AG20443 (cell line): ENCODE measurements around the gene CFL1.

Experiments used
- DNase-seq: peaks from one replicate; pipeline ENCODE4 v3.0.0; 2012; ENCODE audit warnings: low spot score, mixed read lengths

CFL1 gene

DNA sequence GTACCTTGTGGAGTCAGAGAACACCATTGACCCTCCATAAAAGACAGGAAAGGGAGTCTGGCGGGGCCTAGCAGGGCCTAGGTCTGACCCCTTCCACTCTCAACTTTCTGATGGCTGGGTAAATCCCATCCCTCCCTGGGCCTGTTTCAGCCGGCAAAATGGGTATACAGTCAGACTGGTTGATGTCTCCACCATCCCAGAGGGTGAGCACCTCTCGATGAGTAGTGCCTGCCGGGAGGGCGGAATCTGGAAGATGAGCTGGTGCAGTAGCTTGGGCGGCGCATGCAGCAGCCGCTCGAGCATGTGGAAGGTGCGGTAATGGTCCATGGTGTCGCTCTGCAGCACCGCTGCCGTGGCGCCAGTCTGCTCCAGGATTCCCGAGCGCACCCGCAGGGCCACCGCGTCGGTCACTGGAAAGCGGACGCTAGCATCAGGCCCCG lies 29.8 kb upstream of the CFL1 start:
- peak; percentile 41 for DNase-seq

DNA sequence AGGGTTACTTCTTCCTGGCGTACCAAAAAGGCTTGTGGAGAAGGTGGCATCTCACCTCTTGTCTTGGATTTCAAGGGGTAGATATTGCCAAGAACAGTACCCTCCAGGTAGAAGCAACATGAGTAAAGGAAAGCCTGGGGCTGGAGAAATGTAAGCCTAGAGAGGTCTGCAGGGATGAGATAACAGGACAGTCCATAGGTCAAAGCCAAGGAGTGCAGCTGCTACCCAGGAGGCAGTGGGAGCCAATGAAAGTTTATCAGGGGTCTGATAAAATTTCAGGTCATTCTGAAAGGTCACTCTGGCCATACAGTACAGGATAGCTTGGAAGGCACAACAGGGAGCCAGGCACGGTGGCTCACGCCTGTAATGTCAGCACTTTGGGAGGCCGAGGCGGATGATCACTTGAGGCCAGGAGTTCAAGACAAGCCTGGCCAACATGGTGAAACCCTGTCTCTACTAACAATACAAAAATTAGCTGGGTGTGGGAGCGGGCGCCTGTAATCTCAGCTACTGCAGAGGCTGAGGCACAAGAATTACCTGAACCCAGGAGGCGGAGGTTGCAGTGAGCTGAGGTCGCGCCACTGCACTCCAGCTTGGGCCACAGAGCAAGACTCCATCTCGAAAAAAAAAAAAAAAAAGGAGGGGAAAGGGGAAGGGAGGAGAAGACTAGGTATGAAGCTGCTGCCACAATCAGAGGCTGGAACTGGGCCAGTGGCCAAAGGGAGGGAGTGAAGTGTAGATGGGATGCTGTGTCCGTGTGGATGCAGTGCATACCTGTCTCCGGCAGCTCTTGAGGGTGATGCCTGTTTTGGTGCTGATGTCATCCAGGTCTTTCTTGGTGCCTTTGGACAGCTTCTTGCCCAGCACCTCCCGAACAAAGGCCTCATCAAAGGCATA lies 29.1 kb upstream of the CFL1 start:
- DNase-seq: no peak

DNA sequence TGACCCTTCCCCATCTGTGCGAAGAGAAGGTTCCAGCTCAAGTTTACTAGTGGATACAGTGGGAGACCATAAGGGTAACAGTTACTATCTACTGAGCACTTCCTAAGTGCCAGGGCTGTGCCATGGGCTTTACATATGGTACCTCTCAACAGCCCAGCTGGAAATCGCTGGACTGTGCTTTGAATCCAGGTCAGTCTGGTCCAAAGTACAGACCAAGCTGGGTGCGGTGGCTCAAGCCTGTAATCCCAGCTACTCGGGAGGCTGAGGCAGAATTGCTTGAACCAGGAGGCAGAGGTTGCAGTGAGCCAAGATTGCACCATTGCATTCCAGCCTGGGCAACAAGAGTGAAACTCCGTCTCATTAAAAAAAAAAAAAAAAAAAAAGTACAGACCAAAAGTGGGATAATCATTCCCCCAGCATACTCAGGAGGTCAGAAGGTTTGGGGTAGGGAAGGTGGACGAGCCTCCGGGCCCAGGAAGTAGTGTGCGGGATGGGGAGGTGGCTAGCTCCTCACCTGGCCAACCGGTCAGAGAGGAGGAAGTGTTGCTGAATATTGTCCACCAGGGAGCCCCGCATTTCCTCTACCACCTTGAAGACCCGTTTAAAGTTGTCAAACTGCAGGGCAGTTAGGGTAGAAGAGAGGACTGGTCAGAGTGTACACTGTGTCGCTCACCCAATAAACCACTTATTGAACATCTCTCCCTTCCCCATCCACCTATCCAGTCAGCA lies 28.0 kb upstream of the CFL1 start:
- no peak for DNase-seq

DNA sequence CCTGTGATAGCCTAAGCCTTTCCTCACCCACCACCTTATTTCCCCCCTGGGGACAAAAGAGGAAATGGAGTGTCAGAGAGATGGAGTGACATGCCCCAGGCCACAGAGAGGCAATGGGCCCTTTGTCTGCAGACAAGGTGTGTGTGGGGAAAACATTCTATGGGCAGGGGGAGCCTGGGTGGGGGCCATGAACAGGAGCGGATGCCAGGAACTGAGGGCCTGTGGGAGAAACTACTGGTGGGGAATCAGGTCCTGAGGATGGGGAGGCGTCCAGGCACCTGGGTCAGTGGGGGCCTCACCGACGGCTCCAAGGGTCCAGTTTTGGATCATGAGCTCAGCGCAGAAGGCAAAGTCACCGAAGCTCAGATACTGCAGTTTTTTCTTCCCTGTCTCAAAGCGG lies 27.3 kb upstream of the CFL1 start:
- no peak for DNase-seq

DNA sequence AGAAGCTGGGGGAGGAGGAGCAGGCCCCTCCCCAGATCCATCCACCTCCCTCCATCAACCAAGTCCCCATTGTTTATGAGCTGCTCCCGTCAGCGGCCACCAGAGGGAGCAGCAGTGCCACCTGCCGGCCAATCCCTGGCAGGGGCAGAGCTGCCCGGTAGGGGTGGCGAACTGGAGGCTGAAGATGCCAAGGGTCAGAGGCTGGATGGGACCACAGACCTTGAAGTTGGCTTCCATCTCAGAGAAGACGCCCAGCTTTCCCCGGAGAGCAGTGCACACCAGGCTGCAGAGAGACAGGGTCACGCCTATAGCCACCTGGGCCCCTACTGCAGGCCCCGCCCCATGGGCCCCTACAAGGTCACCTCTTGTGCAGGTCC lies 26.7 kb upstream of the CFL1 start:
- DNase-seq: peak; percentile 86

DNA sequence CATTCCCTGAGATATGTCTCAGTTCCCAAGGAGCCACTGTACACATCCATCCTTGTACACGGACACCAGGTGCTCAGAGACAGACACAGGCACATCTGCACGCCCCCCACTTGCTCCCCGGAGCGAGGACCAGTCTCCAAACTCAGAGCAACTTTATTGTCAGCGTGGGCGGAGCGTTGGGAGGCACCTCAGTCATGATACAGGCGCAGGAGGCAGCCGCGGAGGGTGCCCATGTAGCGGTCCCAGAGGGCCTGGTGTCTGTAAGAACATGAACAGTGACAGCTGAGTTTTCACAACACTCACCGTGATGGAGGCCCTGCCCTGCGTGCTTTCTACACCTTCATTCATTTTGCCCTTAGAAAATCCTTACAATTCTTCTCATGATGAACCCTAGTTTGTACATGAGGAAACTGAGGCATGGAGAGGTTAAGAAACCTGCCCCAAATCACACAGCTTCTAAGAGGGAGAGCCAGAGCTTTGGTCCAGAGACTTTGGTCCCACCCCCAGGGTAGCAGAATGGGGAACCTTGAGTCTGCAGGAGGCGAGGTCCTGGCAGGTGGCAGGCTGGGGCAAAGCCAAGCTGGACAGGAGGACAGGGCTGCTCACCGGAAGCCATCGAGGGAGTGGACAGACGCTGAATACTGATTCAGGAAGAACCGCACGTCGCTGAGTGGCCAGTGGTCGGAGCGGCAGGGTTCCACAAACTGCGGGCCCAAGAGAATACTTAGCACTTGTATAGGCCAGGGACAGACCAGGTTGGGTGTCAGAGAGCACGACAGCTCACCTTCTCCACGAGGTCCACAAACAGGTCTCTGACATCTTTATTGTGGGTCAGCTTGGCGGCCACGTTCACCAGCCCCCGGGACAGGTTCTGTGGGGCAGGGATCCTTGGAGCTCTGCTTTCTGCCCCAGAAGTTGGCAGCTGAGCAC lies 26.1 kb upstream of the CFL1 start:
- no peak for DNase-seq

DNA sequence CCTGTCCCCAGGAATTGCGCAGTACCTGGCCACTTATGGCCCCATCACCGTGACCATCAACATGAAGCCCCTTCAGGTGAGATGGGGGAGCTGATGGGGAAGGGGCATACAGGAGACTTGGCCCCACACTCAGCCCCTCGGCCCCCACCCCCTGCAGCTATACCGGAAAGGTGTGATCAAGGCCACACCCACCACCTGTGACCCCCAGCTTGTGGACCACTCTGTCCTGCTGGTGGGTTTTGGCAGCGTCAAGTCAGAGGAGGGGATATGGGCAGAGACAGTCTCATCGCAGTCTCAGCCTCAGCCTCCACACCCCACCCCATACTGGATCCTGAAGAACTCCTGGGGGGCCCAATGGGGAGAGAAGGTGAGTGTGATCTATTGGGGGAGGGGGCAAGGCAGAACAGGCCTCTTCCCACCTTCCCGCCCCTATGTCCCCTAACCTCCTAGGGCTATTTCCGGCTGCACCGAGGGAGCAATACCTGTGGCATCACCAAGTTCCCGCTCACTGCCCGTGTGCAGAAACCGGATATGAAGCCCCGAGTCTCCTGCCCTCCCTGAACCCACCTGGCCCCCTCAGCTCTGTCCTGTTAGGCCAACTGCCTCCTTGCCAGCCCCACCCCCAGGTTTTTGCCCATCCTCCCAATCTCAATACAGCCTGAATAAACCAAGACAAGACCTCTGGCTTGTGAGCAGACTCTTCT lies 25.2 kb upstream of the CFL1 start:
- DNase-seq: no peak

DNA sequence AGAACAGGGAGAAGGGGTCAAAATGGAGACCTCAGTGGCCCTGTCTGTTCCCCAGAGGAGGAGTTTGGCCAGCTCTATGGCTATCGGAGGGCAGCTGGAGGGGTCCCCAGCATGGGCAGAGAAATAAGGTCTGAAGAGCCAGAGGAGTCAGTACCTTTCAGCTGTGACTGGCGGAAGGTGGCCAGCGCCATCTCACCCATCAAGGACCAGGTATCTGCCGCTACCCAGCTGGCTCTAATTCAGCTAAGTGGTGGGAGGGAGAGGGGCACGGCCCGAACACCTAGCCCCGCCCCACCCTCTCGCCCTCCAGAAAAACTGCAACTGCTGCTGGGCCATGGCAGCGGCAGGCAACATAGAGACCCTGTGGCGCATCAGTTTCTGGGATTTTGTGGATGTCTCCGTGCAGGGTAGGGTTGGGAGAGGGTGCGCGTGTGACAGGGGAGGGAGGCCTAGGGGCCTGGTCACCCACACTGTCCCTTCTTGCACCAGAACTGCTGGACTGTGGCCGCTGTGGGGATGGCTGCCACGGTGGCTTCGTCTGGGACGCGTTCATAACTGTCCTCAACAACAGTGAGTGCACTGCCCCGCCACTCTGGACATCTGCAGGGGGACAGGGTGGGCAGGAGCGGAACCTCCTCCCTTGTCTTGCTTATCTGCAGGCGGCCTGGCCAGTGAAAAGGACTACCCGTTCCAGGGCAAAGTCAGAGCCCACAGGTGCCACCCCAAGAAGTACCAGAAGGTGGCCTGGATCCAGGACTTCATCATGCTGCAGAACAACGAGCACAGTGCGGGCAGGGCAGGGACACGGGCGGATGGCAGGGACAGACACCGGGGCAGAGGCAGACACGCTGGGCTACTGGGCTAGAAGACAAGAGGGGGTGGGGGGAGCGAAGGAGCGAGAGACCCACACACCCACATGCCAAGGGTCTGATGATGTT lies 24.4 kb upstream of the CFL1 start:
- DNase-seq: no peak

DNA sequence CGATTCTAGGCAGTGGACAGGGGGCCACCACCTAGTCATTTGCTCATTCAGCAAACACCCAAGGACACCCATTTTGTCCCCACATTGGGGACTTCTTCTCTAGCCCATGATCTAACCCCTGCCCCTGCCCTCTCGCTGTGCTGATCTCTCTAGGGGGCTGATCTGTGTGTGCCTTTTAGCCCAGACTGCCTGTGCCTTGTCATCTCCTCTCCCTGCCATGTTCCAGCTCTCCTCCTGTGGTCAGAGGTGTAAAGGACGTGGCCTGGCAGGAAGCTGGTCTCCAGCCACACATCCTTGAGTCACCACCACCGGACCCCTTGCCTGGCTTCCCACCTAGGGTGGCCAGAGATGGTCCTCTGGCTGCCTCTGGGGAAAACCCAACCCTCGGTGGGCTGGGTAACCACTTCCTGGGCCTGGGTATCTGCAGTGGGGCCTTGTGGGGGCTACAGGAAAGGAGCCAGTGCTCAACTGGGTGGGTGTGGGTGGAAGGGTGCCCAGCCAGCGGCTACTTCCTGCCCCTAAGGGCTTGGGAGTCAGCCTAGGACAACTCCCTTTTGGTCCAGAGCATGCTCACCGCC lies 23.0 kb upstream of the CFL1 start:
- no peak for DNase-seq

DNA sequence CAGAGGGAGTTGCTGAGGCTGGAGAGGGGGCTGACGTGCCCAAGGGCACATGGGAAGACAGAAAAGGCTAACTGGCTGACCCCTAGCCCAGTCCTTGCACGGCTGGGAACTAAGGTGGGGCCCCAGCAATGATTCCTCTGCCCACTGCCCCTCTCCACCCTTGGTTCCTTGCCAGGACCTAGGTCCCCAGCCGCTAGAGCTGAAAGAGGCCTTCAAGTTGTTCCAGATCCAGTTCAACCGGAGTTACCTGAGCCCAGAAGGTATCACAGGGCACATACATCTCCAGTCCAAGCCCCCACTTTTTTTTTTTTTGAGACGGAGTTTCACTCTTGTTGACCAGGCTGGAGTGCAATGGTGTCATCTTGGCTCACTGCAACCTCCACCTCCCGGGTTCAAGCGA lies 22.0 kb upstream of the CFL1 start:
- no peak for DNase-seq

DNA sequence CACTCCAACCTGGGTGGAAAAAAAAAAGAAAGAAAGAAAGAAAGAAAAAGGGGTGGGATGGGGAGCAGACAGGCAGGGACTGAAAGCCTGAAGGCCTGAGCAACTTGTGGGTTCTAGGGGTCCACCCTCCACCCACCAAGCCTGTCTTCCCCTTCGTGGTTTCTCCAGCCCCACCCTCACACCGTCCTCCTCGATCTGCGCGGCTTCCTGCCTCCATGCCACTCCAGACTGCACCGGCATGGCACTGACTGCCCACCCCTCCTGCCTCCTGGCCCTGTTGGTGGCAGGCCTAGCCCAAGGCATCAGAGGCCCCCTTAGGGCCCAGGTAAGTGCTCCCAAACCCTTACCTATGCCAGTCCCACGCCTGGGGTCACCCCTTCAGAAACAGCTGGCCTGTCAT lies 21.6 kb upstream of the CFL1 start, which contains the start of gene CTSW:
CTSW (plus strand) TSS at position 221 of the 400 bp plus-strand sequence; CDS start at position 239, 18 bp downstream.
- DNase-seq: no peak

DNA sequence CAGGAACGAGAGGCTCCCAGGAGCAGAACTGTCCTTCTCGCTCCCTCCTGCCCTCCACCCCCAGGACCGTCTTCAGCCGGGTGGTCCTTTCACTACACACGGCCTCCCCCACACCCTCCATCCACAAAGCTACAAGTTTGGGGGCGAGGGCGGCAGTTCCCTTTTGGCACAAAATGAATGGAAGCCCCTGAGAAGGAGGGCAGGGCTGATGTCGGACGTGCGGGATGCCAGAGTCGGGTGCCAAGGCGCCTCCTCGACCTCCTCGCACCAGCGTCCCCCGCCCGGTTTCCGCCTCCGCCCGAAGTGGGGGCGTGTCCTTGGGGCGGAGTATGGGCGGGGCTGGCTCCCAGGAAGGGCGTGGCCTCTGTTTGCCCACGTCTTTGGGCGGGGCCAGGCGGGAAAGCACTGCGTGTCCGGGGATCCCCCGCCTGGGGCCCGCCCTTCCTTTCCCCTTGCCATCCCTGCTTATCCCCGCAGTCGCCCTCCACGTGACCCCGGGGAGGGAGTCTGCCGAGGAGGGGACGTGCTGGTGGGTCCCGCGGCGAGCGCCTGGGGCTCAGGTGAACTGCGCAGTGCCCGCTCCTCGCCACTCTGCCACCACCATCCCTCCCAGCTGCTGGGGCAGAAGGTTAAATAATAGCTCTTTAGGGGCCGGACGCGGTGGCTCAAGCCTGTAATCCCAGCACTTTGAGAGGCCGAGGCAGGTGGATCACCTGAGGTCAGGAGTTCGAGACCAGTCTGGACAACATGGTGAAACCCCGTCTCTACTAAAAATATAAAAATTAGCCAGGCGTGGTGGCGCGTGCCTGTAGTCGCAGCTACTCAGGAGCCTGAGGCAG lies 15.6 kb upstream of the CFL1 start:
- peak; percentile 97 for DNase-seq

DNA sequence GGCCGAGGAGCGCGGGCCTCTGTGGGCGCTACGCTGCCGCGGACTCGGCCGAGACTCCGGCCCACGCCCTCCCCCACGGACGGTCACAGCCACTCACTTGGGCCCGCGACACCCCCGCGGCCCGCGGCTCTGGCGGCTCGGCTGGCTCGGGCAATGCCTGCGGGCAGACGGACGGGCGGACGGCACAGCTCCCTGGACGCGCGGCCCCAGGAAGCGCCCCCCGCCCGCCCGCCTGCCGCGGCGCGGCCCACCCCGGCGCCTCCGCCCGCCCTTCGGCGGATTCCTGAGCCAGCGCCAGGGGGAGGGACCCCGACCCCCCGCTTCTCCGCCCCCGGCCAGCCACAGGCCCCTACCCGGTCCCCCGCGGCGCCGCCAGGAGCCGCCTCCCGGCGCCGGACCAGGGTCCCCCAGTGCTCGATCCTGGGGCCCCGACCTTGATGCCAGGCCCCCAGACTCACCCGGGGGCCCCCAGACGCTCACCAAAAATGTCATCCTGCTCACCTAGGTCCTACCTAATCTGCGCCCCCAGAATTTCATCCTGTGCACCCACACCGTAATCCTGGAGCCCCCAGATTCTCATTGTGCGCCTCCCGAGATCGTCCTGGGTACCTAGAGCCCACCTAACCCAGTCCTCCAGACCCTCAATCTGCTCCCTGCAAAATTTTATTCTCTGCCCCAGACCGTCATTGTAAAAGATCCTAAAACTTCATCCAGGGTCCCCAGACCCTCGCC lies 14.8 kb upstream of the CFL1 start, which contains the start of gene EFEMP2:
EFEMP2 (minus strand) TSS at position 215 of the 732 bp plus-strand sequence. CDS start 446 bp downstream, outside the sequence.
- DNase-seq: peak; percentile 68

DNA sequence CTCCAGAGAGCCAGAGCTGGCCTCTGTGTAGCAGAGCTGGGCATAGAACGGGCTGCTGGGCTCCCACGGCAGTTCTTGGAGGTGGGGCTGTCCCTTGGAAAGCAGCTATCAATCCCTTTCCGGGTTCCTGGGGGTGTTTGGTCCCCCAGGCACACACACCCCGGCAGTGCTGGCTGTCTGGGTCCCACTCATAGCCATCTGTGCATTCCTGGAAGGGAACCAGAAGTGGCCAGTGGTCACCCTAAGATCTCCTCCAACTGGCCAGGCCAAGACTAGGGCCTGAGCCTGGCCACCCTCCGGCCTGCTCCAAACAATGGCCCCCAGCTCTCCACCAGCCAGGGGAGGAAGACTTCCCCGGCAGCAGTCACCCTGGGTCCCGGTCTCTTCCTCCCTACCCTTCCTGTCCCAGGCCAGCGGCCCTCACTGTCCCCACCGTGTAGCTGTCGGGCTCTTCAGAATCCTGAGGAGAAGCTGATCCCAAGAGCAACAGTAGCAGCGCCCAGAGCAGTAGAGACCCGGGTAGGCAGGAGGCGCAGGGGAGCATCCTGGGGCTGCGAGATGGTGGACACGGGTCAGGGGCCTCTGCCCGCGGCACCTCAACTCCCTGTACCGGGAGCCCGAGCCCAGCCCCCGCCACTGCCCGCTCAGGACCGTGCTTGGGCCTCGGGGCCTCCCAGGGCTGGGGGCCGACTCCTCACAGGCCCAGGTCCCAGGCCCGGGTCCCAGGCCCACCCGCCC lies 14.0 kb upstream of the CFL1 start:
- DNase-seq: peak; percentile 53

DNA sequence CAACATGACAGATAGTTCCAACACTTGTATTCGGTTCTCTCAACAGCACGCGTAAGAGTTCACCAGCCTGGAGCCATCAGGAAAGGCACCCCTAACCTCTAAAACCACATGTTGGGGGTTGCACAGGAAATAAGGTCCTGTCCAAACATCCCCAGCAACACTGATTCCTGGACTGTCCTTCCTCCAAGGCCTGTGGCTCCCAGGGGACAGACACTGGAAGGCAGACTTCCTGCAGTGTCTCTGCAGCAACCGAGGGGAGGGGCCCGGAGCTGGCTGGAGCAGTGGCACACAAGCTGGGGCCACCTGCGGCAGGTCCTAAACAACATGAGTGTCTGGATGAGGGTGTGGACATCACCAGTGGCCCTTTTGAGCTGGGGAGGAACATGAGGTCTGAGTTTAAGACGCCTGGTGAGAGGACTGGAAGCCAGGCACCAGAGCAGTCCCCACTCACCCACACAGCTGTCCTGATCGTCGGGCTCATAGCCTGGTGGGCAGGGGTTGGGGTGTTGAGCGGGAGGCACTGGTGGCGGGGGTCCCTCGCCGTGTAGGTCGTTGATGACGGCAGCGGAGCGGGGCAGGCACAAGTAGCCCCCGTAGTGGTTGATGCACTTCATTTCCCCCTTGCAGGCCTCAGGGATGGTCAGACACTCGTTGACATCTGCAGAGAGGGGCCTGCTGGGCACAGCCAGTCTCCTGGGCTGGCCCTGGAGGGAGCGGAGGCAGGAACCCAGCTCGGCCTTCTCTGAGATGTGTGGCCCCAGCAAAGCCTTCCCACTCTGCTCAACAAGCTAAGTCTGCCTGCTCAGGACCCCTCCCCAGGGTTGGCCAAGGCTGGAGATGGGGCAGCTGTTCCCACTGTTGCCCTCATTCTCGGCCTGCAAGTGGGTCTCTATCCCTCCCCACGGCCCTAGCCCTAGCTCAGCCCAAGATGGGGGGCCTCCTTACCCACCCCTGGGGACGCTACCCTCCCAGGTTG lies 13.0 kb upstream of the CFL1 start:
- no peak for DNase-seq

DNA sequence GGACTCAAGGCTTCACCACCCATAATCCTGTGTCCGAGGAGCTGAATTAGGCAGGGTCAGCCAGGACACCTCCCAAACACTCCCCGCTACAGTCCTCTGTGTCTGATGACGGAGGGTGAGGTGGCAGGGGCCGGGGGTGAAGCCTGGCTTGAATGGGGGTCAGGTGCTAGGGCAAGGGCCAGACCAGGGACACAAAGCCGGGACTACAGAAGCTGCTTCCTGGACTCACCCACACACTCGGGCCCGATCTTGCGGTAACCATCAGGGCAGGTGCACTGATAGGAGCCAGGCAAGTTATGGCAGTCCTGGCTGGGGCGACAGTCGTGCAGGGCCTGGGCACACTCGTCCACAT lies 12.3 kb upstream of the CFL1 start:
- no peak for DNase-seq
